ENCODE data around the gene PMM2.
A peak's percentile ranks its signal among the peaks of the same experiment; 100 is the strongest.
"Not testable (repeated sequence)": the region's sequence is repeated elsewhere in the genome, so short reads cannot be mapped to it uniquely, and the experiment has no call there.

Gene PMM2

GRCh38 chr16:8803733-8804132 lies 6.1 kb downstream of the PMM2 start:
- H3K27me3 ChIP-seq (ENCODE audit: control insufficient read depth in 1 of 2, insufficient read depth in 1 of 2, low read length in 2 of 2); H3K4ac ChIP-seq (ENCODE audit: low read depth in 1 of 2, low read length in 2 of 2); H2BK120ac ChIP-seq (ENCODE audit: low read depth, low read length); DNase-seq; H2BK15ac ChIP-seq (ENCODE audit: low read depth, poor library complexity, severe bottlenecking); H3K27ac ChIP-seq (ENCODE audit: low read length, poor library complexity, severe bottlenecking); H2AFZ ChIP-seq (ENCODE audit: low read depth, low read length); H4K91ac ChIP-seq (ENCODE audit: low read length); H2AK5ac ChIP-seq (ENCODE audit: low read length, severe bottlenecking); H3K14ac ChIP-seq (ENCODE audit: low read length in 2 of 2); H3K4me1 ChIP-seq (ENCODE audit: control insufficient read depth, insufficient read depth, low read depth, low read length); H3K4me3 ChIP-seq (ENCODE audit: insufficient read depth in 1 of 2, low read depth in 1 of 2, low read length in 2 of 2); H3K9me3 ChIP-seq (ENCODE audit: control insufficient read depth, low read length); H3K23ac ChIP-seq (ENCODE audit: low read length in 2 of 2); H3K9ac ChIP-seq (ENCODE audit: low read length); H3K18ac ChIP-seq (ENCODE audit: low read depth in 1 of 2, low read length in 2 of 2); H2BK12ac ChIP-seq (ENCODE audit: low read length in 2 of 2); H3K4me2 ChIP-seq (ENCODE audit: low read length, poor library complexity, severe bottlenecking); H2BK5ac ChIP-seq (ENCODE audit: low read depth, low read length, poor library complexity, severe bottlenecking); H4K8ac ChIP-seq (ENCODE audit: low read length): not testable (repeated sequence)
- 93% methylated on average over 12 of the region's 12 CpGs for WGBS
- Histone ChIP-seq H3K36me3 (ENCODE audit: control insufficient read depth in 1 of 2, insufficient read depth in 2 of 2, low read depth in 1 of 2, low read length in 2 of 2) (peaks cover 52 to 93% of the 10 kb centered on the region in 2 experiments), H3K79me1 (replicated peaks; ENCODE audit: low read length, poor library complexity, severe bottlenecking) (peaks cover 21% of the 10 kb centered on the region)

- no peak overlapping the region for H2AK5ac ChIP-seq (ENCODE audit: low read length, severe bottlenecking)
- H3K4me3 ChIP-seq (ENCODE audit: insufficient read depth in 1 of 2, low read depth in 1 of 2, low read length in 2 of 2): no peak overlapping the region
- H2BK12ac ChIP-seq (ENCODE audit: low read length in 2 of 2): no peak overlapping the region
- no peak overlapping the region for H3K14ac ChIP-seq (ENCODE audit: low read length in 2 of 2)
- no peak overlapping the region for H3K4ac ChIP-seq (ENCODE audit: low read depth in 1 of 2, low read length in 2 of 2)
- H3K4me2 ChIP-seq (ENCODE audit: low read length, poor library complexity, severe bottlenecking): no peak overlapping the region
- 94% methylated on average over 6 of the region's 6 CpGs for WGBS
- H4K8ac ChIP-seq (ENCODE audit: low read length): no peak overlapping the region
- H3K27ac ChIP-seq (ENCODE audit: low read length, poor library complexity, severe bottlenecking): no peak overlapping the region
- no peak overlapping the region for H4K91ac ChIP-seq (ENCODE audit: low read length)
- H2BK5ac ChIP-seq (ENCODE audit: low read depth, low read length, poor library complexity, severe bottlenecking): peak overlapping the region; percentile 24
- no peak overlapping the region for H3K18ac ChIP-seq (ENCODE audit: low read depth in 1 of 2, low read length in 2 of 2)
- H2BK120ac ChIP-seq (ENCODE audit: low read depth, low read length): no peak overlapping the region
- no peak overlapping the region for H3K9ac ChIP-seq (ENCODE audit: low read length)
- no peaks in the 10 kb centered on the region for H3K27me3 ChIP-seq (ENCODE audit: control insufficient read depth in 1 of 2, insufficient read depth in 1 of 2, low read length in 2 of 2)
- H3K79me1 ChIP-seq (replicated peaks; ENCODE audit: low read length, poor library complexity, severe bottlenecking): peaks cover 23% of the 10 kb centered on the region
- peaks cover 5% of the 10 kb centered on the region for H3K4me1 ChIP-seq (ENCODE audit: control insufficient read depth, insufficient read depth, low read depth, low read length)
- peaks cover 56 to 93% of the 10 kb centered on the region in 2 experiments for H3K36me3 ChIP-seq (ENCODE audit: control insufficient read depth in 1 of 2, insufficient read depth in 2 of 2, low read depth in 1 of 2, low read length in 2 of 2)
- DNase-seq: no peak
- no peak overlapping the region for H2BK15ac ChIP-seq (ENCODE audit: low read depth, poor library complexity, severe bottlenecking)
- no peak overlapping the region for H3K23ac ChIP-seq (ENCODE audit: low read length in 2 of 2)
- H3K9me3 ChIP-seq (ENCODE audit: control insufficient read depth, low read length): no peaks in the 10 kb centered on the region
- H2AFZ ChIP-seq (ENCODE audit: low read depth, low read length): no peak overlapping the region
These were observed 6.7 kb downstream of the PMM2 start for GRCh38 chr16:8804313-8804712.

- H4K8ac ChIP-seq (ENCODE audit: low read length): no peak overlapping the region
- no peak overlapping the region for H3K18ac ChIP-seq (ENCODE audit: low read depth in 1 of 2, low read length in 2 of 2)
- no peak overlapping the region for H2BK5ac ChIP-seq (ENCODE audit: low read depth, low read length, poor library complexity, severe bottlenecking)
- H3K4ac ChIP-seq (ENCODE audit: low read depth in 1 of 2, low read length in 2 of 2): no peak overlapping the region
- H3K36me3 ChIP-seq (ENCODE audit: control insufficient read depth in 1 of 2, insufficient read depth in 2 of 2, low read depth in 1 of 2, low read length in 2 of 2): peaks cover 68 to 98% of the 10 kb centered on the region in 2 experiments
- WGBS: 94% methylated on average over 13 of the region's 13 CpGs
- no peak overlapping the region for H2AK5ac ChIP-seq (ENCODE audit: low read length, severe bottlenecking)
- no peak overlapping the region for H3K4me2 ChIP-seq (ENCODE audit: low read length, poor library complexity, severe bottlenecking)
- no peak overlapping the region for H3K27ac ChIP-seq (ENCODE audit: low read length, poor library complexity, severe bottlenecking)
- no peak overlapping the region for H3K4me3 ChIP-seq (ENCODE audit: insufficient read depth in 1 of 2, low read depth in 1 of 2, low read length in 2 of 2)
- no peak for DNase-seq
- no peak overlapping the region for H2BK12ac ChIP-seq (ENCODE audit: low read length in 2 of 2)
- H3K4me1 ChIP-seq (ENCODE audit: control insufficient read depth, insufficient read depth, low read depth, low read length): peaks cover under 1% of the 10 kb centered on the region
- no peak overlapping the region for H4K91ac ChIP-seq (ENCODE audit: low read length)
- no peak overlapping the region for H3K14ac ChIP-seq (ENCODE audit: low read length in 2 of 2)
- no peak overlapping the region for H3K23ac ChIP-seq (ENCODE audit: low read length in 2 of 2)
- no peak overlapping the region for H3K9ac ChIP-seq (ENCODE audit: low read length)
- no peak overlapping the region for H2BK120ac ChIP-seq (ENCODE audit: low read depth, low read length)
- H3K79me1 ChIP-seq (replicated peaks; ENCODE audit: low read length, poor library complexity, severe bottlenecking): peaks cover 27% of the 10 kb centered on the region
- no peak overlapping the region for H2AFZ ChIP-seq (ENCODE audit: low read depth, low read length)
- no peak overlapping the region for H2BK15ac ChIP-seq (ENCODE audit: low read depth, poor library complexity, severe bottlenecking)
- H3K9me3 ChIP-seq (ENCODE audit: control insufficient read depth, low read length): no peaks in the 10 kb centered on the region
- H3K27me3 ChIP-seq (ENCODE audit: control insufficient read depth in 1 of 2, insufficient read depth in 1 of 2, low read length in 2 of 2): no peaks in the 10 kb centered on the region
These were observed 8.8 kb downstream of the PMM2 start for GRCh38 chr16:8806272-8806983.

GRCh38 chr16:8807189-8807588 lies 9.6 kb downstream of the PMM2 start:
- Histone ChIP-seq H3K4me1 (ENCODE audit: control insufficient read depth, insufficient read depth, low read depth, low read length) (no peaks in the 10 kb centered on the region), H2BK120ac (ENCODE audit: low read depth, low read length) (no peak overlapping the region), H2AK5ac (ENCODE audit: low read length, severe bottlenecking) (no peak overlapping the region), H4K8ac (ENCODE audit: low read length) (no peak overlapping the region), H4K91ac (ENCODE audit: low read length) (no peak overlapping the region), H3K27me3 (ENCODE audit: control insufficient read depth in 1 of 2, insufficient read depth in 1 of 2, low read length in 2 of 2) (no peaks in the 10 kb centered on the region), H3K9me3 (ENCODE audit: control insufficient read depth, low read length) (no peaks in the 10 kb centered on the region), H3K9ac (ENCODE audit: low read length) (no peak overlapping the region), H3K79me1 (replicated peaks; ENCODE audit: low read length, poor library complexity, severe bottlenecking) (peaks cover 27% of the 10 kb centered on the region), H3K18ac (ENCODE audit: low read depth in 1 of 2, low read length in 2 of 2) (no peak overlapping the region), H2BK5ac (ENCODE audit: low read depth, low read length, poor library complexity, severe bottlenecking) (no peak overlapping the region), H3K14ac (ENCODE audit: low read length in 2 of 2) (no peak overlapping the region), H3K4ac (ENCODE audit: low read depth in 1 of 2, low read length in 2 of 2) (no peak overlapping the region), H3K4me2 (ENCODE audit: low read length, poor library complexity, severe bottlenecking) (no peak overlapping the region), H3K27ac (ENCODE audit: low read length, poor library complexity, severe bottlenecking) (no peak overlapping the region), H2BK15ac (ENCODE audit: low read depth, poor library complexity, severe bottlenecking) (no peak overlapping the region), H3K4me3 (ENCODE audit: insufficient read depth in 1 of 2, low read depth in 1 of 2, low read length in 2 of 2) (no peak overlapping the region), H2BK12ac (ENCODE audit: low read length in 2 of 2) (no peak overlapping the region), H2AFZ (ENCODE audit: low read depth, low read length) (no peak overlapping the region), H3K36me3 (ENCODE audit: control insufficient read depth in 1 of 2, insufficient read depth in 2 of 2, low read depth in 1 of 2, low read length in 2 of 2) (peaks cover 68 to 99% of the 10 kb centered on the region in 2 experiments), H3K23ac (ENCODE audit: low read length in 2 of 2) (no peak overlapping the region)
- DNase-seq: no peak
- 97% methylated on average over 5 of the region's 5 CpGs for WGBS
